Parathyroid adenoma (tissue), 2 donors: ENCODE data around the gene SLC26A11.

Source experiments
- H2AFZ ChIP-seq: fragments of 300-600 bp; sonication (generic); one replicate; pipeline ENCODE4 v1.7.0; 2017; ENCODE audit warnings: antibody characterized with exemption, mild to moderate bottlenecking
- H3K27ac ChIP-seq: fragments of 300-600 bp; sonication (generic); one replicate; pipeline ENCODE4 v1.7.0; 2017
- H3K27me3 ChIP-seq: fragments of 300-600 bp; sonication (generic); one replicate; pipeline ENCODE4 v1.7.0; 2017; ENCODE audit warnings: low read length; ENCODE audit not compliant: control insufficient read depth, insufficient read depth
- H3K36me3 ChIP-seq: fragments of 300-600 bp; sonication (generic); one replicate; pipeline ENCODE4 v1.7.0; 2017; ENCODE audit warnings: low read length; ENCODE audit not compliant: control insufficient read depth, insufficient read depth
- H3K4me1 ChIP-seq: fragments of 300-600 bp; sonication (generic); one replicate; pipeline ENCODE4 v1.7.0; 2017; ENCODE audit warnings: control low read depth
- H3K4me2 ChIP-seq: fragments of 300-600 bp; sonication (generic); one replicate; pipeline ENCODE4 v1.7.0; 2017; ENCODE audit warnings: low read length
- H3K4me3 ChIP-seq: fragments of 300-600 bp; sonication (generic); one replicate; pipeline ENCODE4 v1.7.0; 2017; ENCODE audit warnings: low read depth, low read length
- H3K79me2 ChIP-seq: fragments of 300-600 bp; sonication (generic); one replicate; pipeline ENCODE4 v1.7.0; 2017; ENCODE audit warnings: control low read depth
- H3K9ac ChIP-seq: fragments of 300-600 bp; sonication (generic); one replicate; pipeline ENCODE4 v1.7.0; 2017; ENCODE audit warnings: mild to moderate bottlenecking
- H3K9me3 ChIP-seq: fragments of 300-600 bp; sonication (generic); one replicate; pipeline ENCODE4 v1.7.0; 2017; ENCODE audit warnings: low read length; ENCODE audit not compliant: control insufficient read depth
- CTCF ChIP-seq: fragments of 300-600 bp; sonication (generic); IDR thresholded peaks from one replicate; pipeline ENCODE4 v1.7.0; 2017; ENCODE audit warnings: antibody characterized with exemption, mild to moderate bottlenecking
- donor health status: primary hyperparathyroidism.

The SLC26A11 gene

DNA sequence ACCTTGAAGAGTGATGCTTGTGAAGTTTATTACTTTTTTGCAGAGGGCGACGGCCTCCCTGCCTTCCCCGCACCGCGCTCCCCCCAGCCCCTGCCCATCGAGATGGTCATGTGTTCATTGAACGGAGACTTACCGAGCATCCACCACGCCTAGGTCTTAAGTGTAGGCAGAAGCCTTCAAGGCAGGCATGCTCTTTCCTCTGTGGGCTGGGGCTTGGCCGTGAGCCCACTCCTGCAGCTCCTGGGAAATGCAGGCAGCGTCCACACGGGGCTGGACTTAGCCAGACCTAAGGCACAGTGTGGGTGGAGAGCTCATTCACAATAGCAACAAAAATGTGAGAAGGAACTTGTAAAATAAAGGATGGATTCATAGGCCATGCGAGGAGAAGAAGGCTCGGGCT is 59.7 kb downstream of the SLC26A11 start:
- H3K4me2 ChIP-seq: peak overlapping the region; percentile 27
- H3K27ac ChIP-seq: peak overlapping the region; percentile 90
- H3K9me3 ChIP-seq: no peaks in the 10 kb centered on the region
- H3K9ac ChIP-seq: no peak overlapping the region
- TF ChIP-seq CTCF: peak; percentile 11
- H3K27me3 ChIP-seq: no peaks in the 10 kb centered on the region
- no peak overlapping the region for H2AFZ ChIP-seq
- no peak overlapping the region for H3K4me3 ChIP-seq
- H3K36me3 ChIP-seq: no peaks in the 10 kb centered on the region
- peaks cover 47% of the 10 kb centered on the region for H3K79me2 ChIP-seq
- peaks cover 48% of the 10 kb centered on the region for H3K4me1 ChIP-seq

DNA sequence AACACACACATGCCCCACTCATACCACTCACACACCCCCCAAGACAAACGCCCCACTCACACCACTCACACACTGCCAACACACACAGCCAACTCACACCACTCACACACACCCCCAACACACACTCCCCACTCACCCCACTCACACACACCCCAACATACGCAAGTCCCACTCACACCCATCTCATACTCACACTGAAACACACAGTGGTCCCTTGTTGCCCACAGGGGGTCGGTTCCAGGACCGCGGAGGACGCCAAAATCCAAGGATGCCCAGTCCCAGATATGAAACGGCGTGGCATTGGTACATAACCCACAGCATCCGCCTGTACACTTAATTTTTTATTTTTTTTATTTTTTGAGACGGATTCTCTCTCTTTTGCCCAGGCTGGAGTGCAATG is 61.3 kb downstream of the SLC26A11 start:
- no peak overlapping the region for H2AFZ ChIP-seq
- H3K9ac ChIP-seq: no peak overlapping the region
- no peak overlapping the region for H3K27ac ChIP-seq
- no peaks in the 10 kb centered on the region for H3K27me3 ChIP-seq
- H3K36me3 ChIP-seq: no peaks in the 10 kb centered on the region
- peaks cover 43% of the 10 kb centered on the region for H3K4me1 ChIP-seq
- no peak overlapping the region for H3K4me2 ChIP-seq
- H3K4me3 ChIP-seq: no peak overlapping the region
- H3K9me3 ChIP-seq: no peaks in the 10 kb centered on the region
- no peak for TF ChIP-seq CTCF
- H3K79me2 ChIP-seq: peaks cover 63% of the 10 kb centered on the region

DNA sequence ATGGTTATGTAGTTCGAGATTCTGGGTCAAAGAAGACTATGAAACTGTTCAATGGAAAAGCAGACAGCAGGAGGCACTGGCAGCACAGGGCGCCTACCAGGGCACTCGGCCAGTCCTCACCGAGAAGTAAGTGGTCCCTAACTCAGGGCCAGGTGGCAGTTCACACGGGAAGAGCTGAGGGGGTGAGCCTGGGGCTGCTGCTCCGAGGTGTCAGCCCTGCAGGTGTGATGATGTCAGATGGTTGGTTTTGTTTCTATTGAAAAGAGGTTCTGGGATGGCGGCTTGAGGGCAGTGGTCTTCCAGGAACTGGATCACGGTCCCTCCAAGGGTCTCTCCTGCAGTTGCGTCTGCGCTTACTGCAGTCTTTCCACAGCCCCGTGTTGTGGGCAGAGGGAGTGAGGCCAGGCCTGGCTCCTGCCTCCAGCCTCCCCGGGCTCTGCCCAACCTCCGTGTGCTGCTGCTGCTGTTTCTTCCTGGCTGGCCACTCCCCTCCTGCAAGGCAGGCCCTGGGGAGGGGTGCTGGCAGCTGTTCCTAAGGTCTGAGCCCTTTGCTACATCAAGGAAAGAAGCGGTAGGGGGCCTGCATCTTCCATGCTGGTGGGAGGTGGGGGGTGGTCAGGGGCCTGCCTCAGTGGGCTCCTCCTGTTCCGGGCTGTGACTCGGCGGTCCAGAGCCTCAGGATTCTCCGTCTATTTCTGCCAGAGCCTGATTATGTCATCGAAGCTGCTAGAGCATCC is 63.1 kb downstream of the SLC26A11 start:
- Histone ChIP-seq H3K4me3 (no peak overlapping the region), H3K9ac (no peak overlapping the region), H3K4me1 (peaks cover 25% of the 10 kb centered on the region), H3K79me2 (peaks cover 79% of the 10 kb centered on the region), H3K27me3 (no peaks in the 10 kb centered on the region), H3K36me3 (no peaks in the 10 kb centered on the region), H3K9me3 (no peaks in the 10 kb centered on the region), H3K4me2 (no peak overlapping the region), H2AFZ (no peak overlapping the region), H3K27ac (no peak overlapping the region)
- no peak for TF ChIP-seq CTCF

DNA sequence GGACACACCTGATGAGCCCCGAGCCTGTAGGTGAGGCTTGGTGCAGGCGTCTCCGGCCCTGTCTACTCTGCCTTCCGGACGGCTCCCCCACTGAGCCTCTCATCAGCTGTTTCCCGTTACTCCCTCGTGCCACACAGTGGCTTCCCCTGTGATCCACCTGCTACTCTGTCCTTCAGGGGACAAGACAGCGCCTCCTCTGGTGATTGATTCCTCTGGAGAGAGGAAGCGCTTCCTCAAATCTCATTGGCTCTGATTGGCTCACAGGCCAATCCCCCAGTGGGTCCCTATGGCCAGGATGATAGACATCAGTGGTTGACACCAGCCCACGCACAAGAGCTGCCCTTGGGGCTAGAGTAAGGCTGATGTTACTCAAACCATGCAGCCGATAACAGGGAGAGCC is 64.4 kb downstream of the SLC26A11 start:
- no peak for TF ChIP-seq CTCF
- Histone ChIP-seq H3K9me3 (no peaks in the 10 kb centered on the region), H3K27ac (no peak overlapping the region), H3K4me1 (peaks cover 12% of the 10 kb centered on the region), H3K4me3 (no peak overlapping the region), H3K4me2 (no peak overlapping the region), H3K36me3 (no peaks in the 10 kb centered on the region), H3K27me3 (no peaks in the 10 kb centered on the region), H2AFZ (no peak overlapping the region), H3K79me2 (peaks cover 87% of the 10 kb centered on the region), H3K9ac (no peak overlapping the region)
